Right lobe of liver (tissue), 4 donors: Measurements from ENCODE around the gene SLCO2A1.

Experiments
- POLR2A ChIP-seq: fragments of 450-650 bp; IDR thresholded peaks from one replicate; pipeline ENCODE4 v1.6.1; 2017; ENCODE audit warnings: antibody characterized with exemption, mild to moderate bottlenecking
- TF ChIP-seq, protein P1 (sequence below), 4 donors: fragments of 200-600 bp in 3 of 4; fragments of 450-650 bp in 1 of 4; IDR thresholded peaks; one replicate each; pipeline versions ENCODE4 v1.5.1 to v1.8.0; 2016 to 2022; ENCODE audit warnings: antibody characterized with exemption in 4 of 4, mild to moderate bottlenecking in 2 of 4
- donor health status: DM: no; HTN: no; CAD: no.
- donor health status: DM: no; HTN: no; CAD: no.
- donor health status: DM: no; HTN: yes; CAD: no.

GRCh38 chr3:134014270-134014669, 15.5 kb downstream of the SLCO2A1 start:
- TF ChIP-seq, protein P1, sequence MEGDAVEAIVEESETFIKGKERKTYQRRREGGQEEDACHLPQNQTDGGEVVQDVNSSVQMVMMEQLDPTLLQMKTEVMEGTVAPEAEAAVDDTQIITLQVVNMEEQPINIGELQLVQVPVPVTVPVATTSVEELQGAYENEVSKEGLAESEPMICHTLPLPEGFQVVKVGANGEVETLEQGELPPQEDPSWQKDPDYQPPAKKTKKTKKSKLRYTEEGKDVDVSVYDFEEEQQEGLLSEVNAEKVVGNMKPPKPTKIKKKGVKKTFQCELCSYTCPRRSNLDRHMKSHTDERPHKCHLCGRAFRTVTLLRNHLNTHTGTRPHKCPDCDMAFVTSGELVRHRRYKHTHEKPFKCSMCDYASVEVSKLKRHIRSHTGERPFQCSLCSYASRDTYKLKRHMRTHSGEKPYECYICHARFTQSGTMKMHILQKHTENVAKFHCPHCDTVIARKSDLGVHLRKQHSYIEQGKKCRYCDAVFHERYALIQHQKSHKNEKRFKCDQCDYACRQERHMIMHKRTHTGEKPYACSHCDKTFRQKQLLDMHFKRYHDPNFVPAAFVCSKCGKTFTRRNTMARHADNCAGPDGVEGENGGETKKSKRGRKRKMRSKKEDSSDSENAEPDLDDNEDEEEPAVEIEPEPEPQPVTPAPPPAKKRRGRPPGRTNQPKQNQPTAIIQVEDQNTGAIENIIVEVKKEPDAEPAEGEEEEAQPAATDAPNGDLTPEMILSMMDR (IDR thresholded peaks at IDR 0.05): no peak
- TF ChIP-seq POLR2A: no peak
